H1 (cell line): Measurements from ENCODE around the gene TLNRD1. TPM values are rescaled to one million over a fixed set of nuclear protein-coding genes. Genes with fewer than 3 reads are reported as not detected.

Experiments
- CTCF ChIA-PET: fragments of 300-600 bp; sonication (Branson Sonifier 250); formaldehyde crosslinking; loops from one replicate; lab custom pipeline; 2021; ENCODE audit not compliant: partially characterized antibody; lab: Charles Lee
- POLR2A ChIA-PET: fragments of 300-600 bp; sonication (Branson Sonifier 250); formaldehyde crosslinking; loops from one replicate; lab custom pipeline; 2021; ENCODE audit warnings: inconsistent platforms; ENCODE audit not compliant: partially characterized antibody; lab: Charles Lee
- DNase-seq, 2 experiments: peaks; one replicate each; pipeline versions ENCODE4 v3.0.0 to v3.0.0-alpha.2; 2010 to 2022; ENCODE audit warnings: low spot score in 2 of 2, low read depth in 1 of 2, mixed read lengths in 1 of 2
- FAIRE-seq: peaks from 2 replicates; lab custom pipeline; 2011; peaks lifted over from hg19 to GRCh38; lab: Jason Lieb, UNC
- H2AFZ ChIP-seq: 2 replicates; pipeline ENCODE4 v1.8.1; 2012; ENCODE audit warnings: low read length, inconsistent platforms
- H2AK5ac ChIP-seq: 2 replicates; pipeline ENCODE4 v1.6.1; 2013; ENCODE audit warnings: low read depth, low read length
- H2BK120ac ChIP-seq: replicated peaks from 2 replicates; pipeline ENCODE3; 2013; ENCODE audit warnings: low read depth, low read length, inconsistent platforms
- H2BK12ac ChIP-seq: 2 replicates; pipeline ENCODE4 v1.6.1; 2013; ENCODE audit warnings: low read depth, low read length
- H2BK15ac ChIP-seq: 2 replicates; pipeline ENCODE4 v1.6.1; 2013; ENCODE audit warnings: low read length
- H2BK20ac ChIP-seq: 2 replicates; pipeline ENCODE4 v1.6.1; 2013; ENCODE audit warnings: low read length
- H2BK5ac ChIP-seq: 2 replicates; pipeline ENCODE4 v1.6.1; 2013; ENCODE audit warnings: low read depth, low read length
- H3K14ac ChIP-seq: 2 replicates; pipeline ENCODE4 v1.6.1; 2013; ENCODE audit warnings: inconsistent platforms; ENCODE audit not compliant: insufficient read length
- H3K18ac ChIP-seq: 2 replicates; pipeline ENCODE4 v1.6.1; 2013; ENCODE audit warnings: low read length; ENCODE audit errors: extremely low read depth
- H3K23ac ChIP-seq: 2 replicates; pipeline ENCODE4 v1.6.1; 2013; ENCODE audit warnings: inconsistent platforms; ENCODE audit not compliant: insufficient read length
- H3K23me2 ChIP-seq: 2 replicates; pipeline ENCODE4 v1.6.1; 2013; ENCODE audit warnings: low read depth, low read length
- H3K27ac ChIP-seq: 2 replicates; pipeline ENCODE4 v1.6.1; 2011; ENCODE audit warnings: low read depth, low read length, inconsistent platforms
- H3K27me3 ChIP-seq, 4 experiments: replicated peaks in 1 of 4; 1 replicate in 1 of 4; 2 replicates in 3 of 4; pipeline versions ENCODE4 v1.6.1 to v1.8.1; 2011 to 2013; ENCODE audit warnings: low read length in 3 of 4, mild to moderate bottlenecking in 3 of 4, inconsistent platforms in 2 of 4, mixed read lengths in 2 of 4, moderate library complexity in 1 of 4; ENCODE audit not compliant: control insufficient read depth in 3 of 4, insufficient read depth in 3 of 4; ENCODE audit errors: extremely low read depth in 1 of 4
- H3K36me3 ChIP-seq, 4 experiments: 2 replicates each; pipeline versions ENCODE4 v1.6.1 to v1.8.1; 2011 to 2013; ENCODE audit warnings: mild to moderate bottlenecking in 4 of 4, low read length in 3 of 4, moderate library complexity in 2 of 4, control low read depth in 1 of 4, inconsistent platforms in 1 of 4; ENCODE audit not compliant: insufficient read depth in 4 of 4, control insufficient read depth in 2 of 4
- H3K4ac ChIP-seq: replicated peaks from 2 replicates; pipeline ENCODE3; 2013; ENCODE audit warnings: low read length, low read depth, mixed read lengths, inconsistent platforms; ENCODE audit not compliant: insufficient read length
- H3K4me1 ChIP-seq, 4 experiments: replicated peaks in 1 of 4; 1 replicate in 1 of 4; 2 replicates in 3 of 4; pipeline versions ENCODE4 v1.6.1 to v1.8.1; 2011 to 2013; ENCODE audit warnings: low read length in 3 of 4, inconsistent platforms in 2 of 4, mixed read lengths in 1 of 4; ENCODE audit not compliant: insufficient read depth in 4 of 4, control insufficient read depth in 3 of 4
- H3K4me2 ChIP-seq, 2 experiments: 2 replicates each; pipeline versions ENCODE4 v1.6.1 to v1.8.1; 2011 to 2013; ENCODE audit warnings: low read depth in 2 of 2, low read length in 2 of 2, control low read depth in 1 of 2, inconsistent platforms in 1 of 2, mild to moderate bottlenecking in 1 of 2; ENCODE audit not compliant: insufficient read depth in 1 of 2
- H3K4me3 ChIP-seq, 4 experiments: fragments of 200-600, 300-600 bp in 1 of 4; sonication (generic), shearing (Covaris generic), sonication (Bioruptor Twin) in 1 of 4; 2 replicates each; pipeline versions ENCODE4 v1.5.1 to v1.8.1; 2011 to 2016; ENCODE audit warnings: low read length in 4 of 4, low read depth in 3 of 4, control low read depth in 2 of 4, inconsistent platforms in 2 of 4, mild to moderate bottlenecking in 2 of 4, mixed read lengths in 1 of 4, moderate library complexity in 1 of 4; ENCODE audit not compliant: insufficient read depth in 2 of 4; ENCODE audit errors: extremely low read depth in 1 of 4
- H3K56ac ChIP-seq: replicated peaks from 2 replicates; pipeline ENCODE3; 2013; ENCODE audit warnings: low read depth, mild to moderate bottlenecking, mixed read lengths, low read length, inconsistent platforms; ENCODE audit not compliant: insufficient read length
- H3K79me1 ChIP-seq: 2 replicates; pipeline ENCODE4 v1.6.1; 2013; ENCODE audit warnings: low read depth, low read length, control low read depth
- H3K79me2 ChIP-seq, 2 experiments: 2 replicates each; pipeline versions ENCODE4 v1.6.1 to v1.8.1; 2012 to 2013; ENCODE audit warnings: low read length in 2 of 2, mild to moderate bottlenecking in 2 of 2, inconsistent platforms in 1 of 2; ENCODE audit not compliant: insufficient read depth in 2 of 2, control insufficient read depth in 1 of 2
- H3K9ac ChIP-seq, 4 experiments: replicated peaks in 1 of 4; 1 replicate in 1 of 4; 2 replicates in 3 of 4; pipeline versions ENCODE4 v1.6.1 to v1.8.1; 2011 to 2013; ENCODE audit warnings: low read depth in 3 of 4, low read length in 3 of 4, control low read depth in 2 of 4, mild to moderate bottlenecking in 2 of 4, moderate library complexity in 2 of 4, inconsistent platforms in 1 of 4; ENCODE audit errors: extremely low read depth in 1 of 4
- H3K9me3 ChIP-seq, 2 experiments: 2 replicates each; pipeline versions ENCODE4 v1.6.1 to v1.8.1; 2012 to 2013; ENCODE audit warnings: mild to moderate bottlenecking in 2 of 2, moderate library complexity in 2 of 2, control low read depth in 1 of 2, inconsistent platforms in 1 of 2, low read depth in 1 of 2, low read length in 1 of 2, mixed read lengths in 1 of 2; ENCODE audit not compliant: insufficient read depth in 2 of 2
- H4K20me1 ChIP-seq, 2 experiments: replicated peaks in 1 of 2; 2 replicates each; pipeline versions ENCODE3 to v1.8.1; 2011 to 2013; ENCODE audit warnings: inconsistent platforms in 2 of 2, low read length in 2 of 2, mild to moderate bottlenecking in 1 of 2; ENCODE audit not compliant: insufficient read depth in 2 of 2, control insufficient read depth in 1 of 2
- H4K5ac ChIP-seq: 2 replicates; pipeline ENCODE4 v1.6.1; 2013; ENCODE audit warnings: low read length, low read depth, mixed read lengths, inconsistent platforms; ENCODE audit not compliant: insufficient read length
- H4K8ac ChIP-seq: 2 replicates; pipeline ENCODE4 v1.8.0; 2013; ENCODE audit warnings: mild to moderate bottlenecking, moderate library complexity, low read length, inconsistent platforms; ENCODE audit not compliant: insufficient read depth; ENCODE audit errors: extremely low read depth
- H4K91ac ChIP-seq: replicated peaks from 2 replicates; pipeline ENCODE3; 2013; ENCODE audit warnings: low read length, mixed read lengths, inconsistent platforms; ENCODE audit not compliant: insufficient read length
- EGR1 ChIP-seq: IDR thresholded peaks from 2 replicates; pipeline ENCODE4 v1.6.1; 2011; ENCODE audit warnings: low read depth, low read length, borderline replicate concordance
- EZH2 ChIP-seq: fragments of 200-600 bp; sonication (generic); IDR thresholded peaks from 2 replicates; pipeline ENCODE4 v1.7.1; 2012; ENCODE audit warnings: low read depth, mild to moderate bottlenecking, moderate library complexity, low read length, inconsistent platforms; ENCODE audit not compliant: severe bottlenecking
- GTF2F1 ChIP-seq: IDR thresholded peaks from 2 replicates; pipeline ENCODE4 v1.6.1; 2012; ENCODE audit warnings: low read depth, low read length, improper control_type of control experiment, borderline replicate concordance
- POU5F1 ChIP-seq: IDR thresholded peaks from 2 replicates; pipeline ENCODE4 v1.6.1; 2011; ENCODE audit warnings: low read depth, mild to moderate bottlenecking, low read length, moderate library complexity
- RFX5 ChIP-seq: IDR thresholded peaks from 2 replicates; pipeline ENCODE4 v1.6.1; 2011; ENCODE audit warnings: low read depth, low read length, improper control_type of control experiment, borderline replicate concordance
- SAP30 ChIP-seq: fragments of 300-600 bp; sonication (generic); IDR thresholded peaks from 2 replicates; pipeline ENCODE4 v1.7.1; 2012; ENCODE audit warnings: low read length, moderate library complexity, mild to moderate bottlenecking, inconsistent platforms; ENCODE audit not compliant: insufficient read depth, insufficient replicate concordance
- SIX5 ChIP-seq: IDR thresholded peaks from 2 replicates; pipeline ENCODE4 v1.6.1; 2011; ENCODE audit warnings: mild to moderate bottlenecking, low read depth, low read length
- SP1 ChIP-seq: IDR thresholded peaks from 2 replicates; pipeline ENCODE4 v1.6.1; 2011; ENCODE audit warnings: low read depth, low read length
- WGBS, 2 experiments: shearing (Covaris generic) in 1 of 2; methylation state at CpG; one replicate each; pipeline versions ENCODE4 v1.1.6 to v1.1.7; 2013 to 2015; ENCODE audit warnings: low lambda C conversion rate in 2 of 2, mixed read lengths in 2 of 2, inconsistent platforms in 1 of 2, low coverage in 1 of 2, missing lambda C conversion rate in 1 of 2; ENCODE audit not compliant: insufficient replicate concordance in 2 of 2, insufficient coverage in 1 of 2, insufficient read length in 1 of 2; ENCODE audit errors: extremely low coverage in 1 of 2, missing lambda C conversion rate in 1 of 2; 5-methylcytosine and 5-hydroxymethylcytosine counted together
- polyA plus RNA-seq, 7 experiments: library from polyadenylated mRNA; depleted of rRNA in 3 of 7; stranded (reverse) in 5 of 7; unstranded in 2 of 7; fragments of >200 nt in 5 of 7; fragments of 200-250 nt in 2 of 7; gene quantifications; 1 replicate in 5 of 7; 2 replicates in 1 of 7; 4 replicates in 1 of 7; pipeline versions ENCODE4 v1.2.1 to v1.2.3, GENCODE V29; 2011 to 2013; ENCODE audit warnings: missing spikeins in 2 of 7, mixed read lengths in 2 of 7
- total RNA-seq: library from RNA; stranded (reverse); fragmentation: NEBNext Ultra II Directional; extraction: Animal tissue kit (Norgen Biotek cat#: 25700); gene quantifications from 2 replicates; pipeline ENCODE4 v1.2.1, GENCODE V29; 2021

Gene TLNRD1
- total and polyA plus RNA-seq, 2 of the 8 experiments (the other 6 are each of a cell fraction or from before 2014, with no cell fraction given): 12.2 to 20.5 TPM

DNA sequence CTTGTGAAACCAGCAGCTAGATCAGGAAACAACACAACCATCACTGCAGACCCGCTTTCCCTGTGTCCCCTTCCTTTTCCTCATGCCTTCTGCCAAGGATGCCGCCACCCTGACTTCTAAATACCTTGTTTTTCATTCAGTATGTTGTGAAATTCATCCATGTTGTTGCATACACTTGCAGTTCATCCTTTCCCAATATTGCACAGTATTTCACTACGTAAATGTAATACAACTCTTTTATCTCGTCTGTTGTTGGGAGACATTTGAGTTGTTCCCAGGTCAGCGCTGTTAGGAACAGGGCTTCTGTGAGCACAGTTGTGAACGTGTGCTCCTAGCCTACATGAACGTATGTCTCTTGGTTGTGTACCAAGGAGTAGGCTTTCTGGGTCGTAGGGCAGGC, 24.2 kb downstream of the TLNRD1 start:
- DNase-seq: no peak
- Histone ChIP-seq H3K36me3 (no peaks in the 10 kb centered on the region), H3K27me3 (no peaks in the 10 kb centered on the region; a peak in 1 of 7 replicates), H3K9me3 (peaks cover 6% of the 10 kb centered on the region in 2 experiments), H4K91ac (no peak overlapping the region), H3K4me3 (no peak overlapping the region), H2BK15ac (no peak overlapping the region), H3K79me2 (no peaks in the 10 kb centered on the region), H2BK12ac (no peak overlapping the region), H3K27ac (no peak overlapping the region), H3K4me2 (no peak overlapping the region), H2BK120ac (no peak overlapping the region), H3K4me1 (peaks cover 2 to 13% (median 10%) of the 10 kb centered on the region in 4 experiments; a peak in 5 of 7 replicates), H3K18ac (no peak overlapping the region), H4K8ac (no peak overlapping the region), H2BK5ac (no peak overlapping the region), H3K23ac (no peak overlapping the region), H3K56ac (no peak overlapping the region), H3K9ac (no peak overlapping the region), H3K14ac (no peak overlapping the region), H2AFZ (no peak overlapping the region), H2AK5ac (no peak overlapping the region), H2BK20ac (no peak overlapping the region), H3K4ac (no peak overlapping the region), H3K23me2 (no peaks in the 10 kb centered on the region), H3K79me1 (no peaks in the 10 kb centered on the region), H4K5ac (no peak overlapping the region), H4K20me1 (no peaks in the 10 kb centered on the region)
- CTCF ChIA-PET: no interaction called here
- POLR2A ChIA-PET: interaction anchor here (1.8 kb wide), 1 partner anchor 24 kb away, joined by 6 read pairs; the partner anchor contains the start of gene TLNRD1
- FAIRE-seq: no peak
- TF ChIP-seq RFX5 (no peak), SAP30 (no peak), POU5F1 (no peak), SP1 (no peak), EZH2 (no peak), EGR1 (no peak), SIX5 (no peak), GTF2F1 (no peak)
- 90% methylated on average over 8 of the region's 8 CpGs; no CpG with 5 or more reads in 1 of the 2 experiments for WGBS, 2 experiments
